CD14-positive monocyte (primary cell): ENCODE results near the gene MED20. TPM values are rescaled to one million over a fixed set of nuclear protein-coding genes. Genes with fewer than 3 reads are reported as not detected.

ENCODE experiments used
- DNase-seq, 3 donors: peaks; one replicate each; pipeline ENCODE4 v3.0.0-alpha.2; 2011 to 2022
- H2AFZ ChIP-seq: 2 replicates; pipeline ENCODE4 v1.6.0; 2012; ENCODE audit warnings: mild to moderate bottlenecking, low read depth, low read length, inconsistent platforms; ENCODE audit not compliant: insufficient read depth, poor library complexity, severe bottlenecking
- H3K27ac ChIP-seq, 2 donors: 1 replicate in 1 of 2; 2 replicates in 1 of 2; pipeline ENCODE4 v1.5.1; 2012 to 2013; ENCODE audit warnings: low read length in 2 of 2, control low read depth in 1 of 2, inconsistent platforms in 1 of 2, low read depth in 1 of 2, mild to moderate bottlenecking in 1 of 2
- H3K27me3 ChIP-seq, 2 donors: one replicate each; pipeline versions ENCODE4 v1.6.0 to v1.6.1; 2011 to 2013; ENCODE audit warnings: low read length in 2 of 2; ENCODE audit not compliant: control insufficient read depth in 2 of 2, insufficient read depth in 2 of 2
- H3K36me3 ChIP-seq, 2 donors: replicated peaks in 1 of 2; 1 replicate in 1 of 2; 2 replicates in 1 of 2; pipeline versions ENCODE4 v1.5.1 to v1.6.1; 2012 to 2013; ENCODE audit warnings: low read length in 2 of 2, control low read depth in 1 of 2, inconsistent platforms in 1 of 2, mild to moderate bottlenecking in 1 of 2; ENCODE audit not compliant: insufficient read depth in 2 of 2, control insufficient read depth in 1 of 2
- H3K4me1 ChIP-seq, 2 donors: 1 replicate in 1 of 2; 2 replicates in 1 of 2; pipeline versions ENCODE4 v1.5.1 to v1.6.1; 2012 to 2013; ENCODE audit warnings: low read length in 2 of 2, control low read depth in 1 of 2, inconsistent platforms in 1 of 2, mild to moderate bottlenecking in 1 of 2, moderate library complexity in 1 of 2; ENCODE audit not compliant: insufficient read depth in 2 of 2, control insufficient read depth in 1 of 2
- H3K4me2 ChIP-seq: replicated peaks from 2 replicates; pipeline ENCODE3; 2012; ENCODE audit warnings: low read length, moderate library complexity, mild to moderate bottlenecking; ENCODE audit not compliant: poor library complexity, severe bottlenecking; ENCODE audit errors: extremely low read depth
- H3K4me3 ChIP-seq, 3 experiments: fragments of 200-600 bp in 1 of 3; sonication (generic) in 1 of 3; replicated peaks in 1 of 3; 1 replicate in 2 of 3; 2 replicates in 1 of 3; pipeline ENCODE4 v1.5.1; 2011 to 2013; ENCODE audit warnings: low read length in 3 of 3, mild to moderate bottlenecking in 3 of 3, control low read depth in 2 of 3, low read depth in 2 of 3, inconsistent platforms in 1 of 3, moderate library complexity in 1 of 3
- H3K79me2 ChIP-seq: 2 replicates; pipeline ENCODE4 v1.6.0; 2012; ENCODE audit warnings: mild to moderate bottlenecking, control low read depth, inconsistent platforms, low read length, moderate library complexity; ENCODE audit not compliant: insufficient read depth
- H3K9ac ChIP-seq: 2 replicates; pipeline ENCODE4 v1.6.0; 2017; ENCODE audit warnings: low read length, mild to moderate bottlenecking; ENCODE audit not compliant: insufficient read depth, poor library complexity, severe bottlenecking
- H3K9me3 ChIP-seq, 2 donors: replicated peaks in 1 of 2; 1 replicate in 1 of 2; 2 replicates in 1 of 2; pipeline versions ENCODE4 v1.5.1 to v1.6.1; 2012 to 2013; ENCODE audit warnings: low read length in 2 of 2, control low read depth in 1 of 2; ENCODE audit not compliant: control insufficient read depth in 1 of 2, insufficient read depth in 1 of 2
- H4K20me1 ChIP-seq: 2 replicates; pipeline ENCODE4 v1.6.0; 2012; ENCODE audit warnings: mild to moderate bottlenecking, low read length, control low read depth, moderate library complexity; ENCODE audit not compliant: insufficient read depth
- H3K27ac Mint-ChIP-seq, 7 donors: one replicate each; pipeline ENCODE4 v1.8.0; 2020; ENCODE audit warnings: mild to moderate bottlenecking in 7 of 7, mixed read lengths in 7 of 7, moderate library complexity in 6 of 7, inconsistent platforms in 2 of 7
- H3K27me3 Mint-ChIP-seq, 3 donors: one replicate each; pipeline ENCODE4 v1.8.0; 2021 to 2022; ENCODE audit warnings: low read depth in 3 of 3, mild to moderate bottlenecking in 3 of 3, mixed read lengths in 3 of 3, moderate library complexity in 3 of 3, inconsistent platforms in 1 of 3
- H3K36me3 Mint-ChIP-seq, 2 donors: one replicate each; pipeline ENCODE4 v1.8.0; 2020; ENCODE audit warnings: mixed read lengths in 2 of 2, inconsistent platforms in 1 of 2, mild to moderate bottlenecking in 1 of 2
- H3K4me1 Mint-ChIP-seq: one replicate; pipeline ENCODE4 v1.8.0; 2020; ENCODE audit warnings: mild to moderate bottlenecking, mixed read lengths
- H3K4me3 Mint-ChIP-seq, 2 donors: one replicate each; pipeline ENCODE4 v1.8.0; 2020; ENCODE audit warnings: mild to moderate bottlenecking in 2 of 2, mixed read lengths in 2 of 2, moderate library complexity in 1 of 2
- H3K9me3 Mint-ChIP-seq, 7 donors: one replicate each; pipeline ENCODE4 v1.8.0; 2020 to 2022; ENCODE audit warnings: mixed read lengths in 7 of 7, mild to moderate bottlenecking in 6 of 7, moderate library complexity in 6 of 7, inconsistent platforms in 2 of 7
- WGBS: methylation state at CpG from one replicate; pipeline ENCODE4 v1.1.5; 2013; ENCODE audit warnings: missing lambda C conversion rate; ENCODE audit not compliant: insufficient coverage; 5-methylcytosine and 5-hydroxymethylcytosine counted together
- intact Hi-C, 2 donors: fragments of 100-400 bp; cut with micrococcal nuclease; formaldehyde crosslinking; loops; one replicate each; pipeline versions ENCODE4 v1.15.0 to v1.15.1; 2023
- polyA plus RNA-seq, 3 donors: library from polyadenylated mRNA; depleted of rRNA in 1 of 3; unstranded in 2 of 3; stranded (reverse) in 1 of 3; fragments of 300-500 nt in 2 of 3; fragments of >200 nt in 1 of 3; fragmentation: Illumina TruSeq in 2 of 3; gene quantifications; 1 replicate in 2 of 3; 2 replicates in 1 of 3; pipeline ENCODE4 v1.2.3, GENCODE V29; 2012 to 2021
- TF ChIP-seq, protein P1 (sequence below): fragments of 200-600 bp; IDR thresholded peaks from one replicate; pipeline ENCODE4 v1.8.0; 2022; ENCODE audit warnings: antibody characterized with exemption, mild to moderate bottlenecking

The MED20 gene
- polyA plus RNA-seq, 3 donors, result 6.3 to 16.2 (median 13.6) TPM

DNA sequence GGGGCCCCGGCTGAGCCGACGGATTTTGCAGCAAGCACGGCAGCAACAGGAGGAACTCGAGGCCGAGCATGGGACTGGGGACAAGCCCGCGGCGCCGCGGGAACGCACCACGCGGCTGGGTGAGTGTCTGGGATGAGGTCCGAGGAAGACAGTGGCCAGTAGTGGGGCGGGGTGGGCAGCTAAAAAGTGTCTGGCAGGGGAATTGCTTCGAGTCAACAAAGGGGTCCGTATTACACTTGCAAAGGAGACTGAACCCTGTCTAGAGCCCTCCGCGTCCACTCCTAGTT is 716 bp upstream of the MED20 start:
- intact Hi-C loops, result loop anchor here (2.0 to 5.0 kb wide), 4 partner anchors 19 to 135 kb away; partner anchors contain the start of genes TOMM6 (in 2 of the 2) and CCND3 (in 1 of the 2)
- peaks cover 0 to 20% of the 10 kb centered on the region in 2 donors for H3K36me3 ChIP-seq
- peaks cover 71% of the 10 kb centered on the region for H3K79me2 ChIP-seq
- H3K36me3 Mint-ChIP-seq, result peaks cover 17 to 20% of the 10 kb centered on the region in 2 donors
- under 1% methylated on average over 16 of the region's 20 CpGs for WGBS
- peak overlapping the region; percentile 78 to 91 (median 81) for H3K4me3 ChIP-seq
- H3K27me3 ChIP-seq, result no peaks in the 10 kb centered on the region
- peak overlapping the region; percentile 98 to 100 for H3K4me3 Mint-ChIP-seq
- DNase-seq, result no peak
- peaks cover 38% of the 10 kb centered on the region for H3K4me1 Mint-ChIP-seq
- H3K9me3 Mint-ChIP-seq, result peaks cover 0 to 1% (median 0%) of the 10 kb centered on the region in 7 donors
- H3K27me3 Mint-ChIP-seq, result peaks cover 0 to 6% (median 1%) of the 10 kb centered on the region in 3 donors
- peaks cover 28 to 42% of the 10 kb centered on the region in 2 donors for H3K4me1 ChIP-seq
- peak overlapping the region; percentile 98 to 100 (median 100) for H3K27ac Mint-ChIP-seq
- H3K9me3 ChIP-seq, result no peaks in the 10 kb centered on the region
- peaks cover 7% of the 10 kb centered on the region for H4K20me1 ChIP-seq
- peak overlapping the region; percentile 77 for H3K9ac ChIP-seq
- peak overlapping the region; percentile 99 for H3K4me2 ChIP-seq
- H2AFZ ChIP-seq, result peak overlapping the region; percentile 99
- TF ChIP-seq, protein P1, sequence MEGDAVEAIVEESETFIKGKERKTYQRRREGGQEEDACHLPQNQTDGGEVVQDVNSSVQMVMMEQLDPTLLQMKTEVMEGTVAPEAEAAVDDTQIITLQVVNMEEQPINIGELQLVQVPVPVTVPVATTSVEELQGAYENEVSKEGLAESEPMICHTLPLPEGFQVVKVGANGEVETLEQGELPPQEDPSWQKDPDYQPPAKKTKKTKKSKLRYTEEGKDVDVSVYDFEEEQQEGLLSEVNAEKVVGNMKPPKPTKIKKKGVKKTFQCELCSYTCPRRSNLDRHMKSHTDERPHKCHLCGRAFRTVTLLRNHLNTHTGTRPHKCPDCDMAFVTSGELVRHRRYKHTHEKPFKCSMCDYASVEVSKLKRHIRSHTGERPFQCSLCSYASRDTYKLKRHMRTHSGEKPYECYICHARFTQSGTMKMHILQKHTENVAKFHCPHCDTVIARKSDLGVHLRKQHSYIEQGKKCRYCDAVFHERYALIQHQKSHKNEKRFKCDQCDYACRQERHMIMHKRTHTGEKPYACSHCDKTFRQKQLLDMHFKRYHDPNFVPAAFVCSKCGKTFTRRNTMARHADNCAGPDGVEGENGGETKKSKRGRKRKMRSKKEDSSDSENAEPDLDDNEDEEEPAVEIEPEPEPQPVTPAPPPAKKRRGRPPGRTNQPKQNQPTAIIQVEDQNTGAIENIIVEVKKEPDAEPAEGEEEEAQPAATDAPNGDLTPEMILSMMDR, result no peak
- peak overlapping the region; percentile 90 to 92 for H3K27ac ChIP-seq

DNA sequence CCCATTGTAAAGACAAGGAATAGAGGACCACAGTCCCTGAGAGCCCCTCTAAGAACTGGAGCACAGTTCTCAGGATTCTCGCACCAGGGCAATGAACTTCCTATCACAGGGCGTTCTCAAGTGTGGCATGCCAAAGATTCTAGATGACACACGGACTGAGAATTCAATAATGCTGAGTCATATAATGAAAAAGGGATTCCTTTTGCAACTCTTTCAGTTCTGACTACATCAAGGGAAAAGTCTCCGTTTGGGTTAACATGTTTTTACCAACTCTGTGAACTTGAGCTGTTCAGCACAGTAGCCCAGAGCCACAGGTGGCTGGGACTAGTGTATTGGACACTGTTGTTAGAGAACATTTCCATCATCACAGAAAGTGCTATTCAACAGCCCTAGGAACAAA is 3.4 kb downstream of the MED20 start:
- Mint-ChIP-seq H3K36me3 (peaks cover 34 to 43% of the 10 kb centered on the region in 2 donors), H3K4me3 (no peak overlapping the region), H3K27me3 (peaks cover 0 to 6% (median 1%) of the 10 kb centered on the region in 3 donors), H3K9me3 (no peaks in the 10 kb centered on the region), H3K4me1 (peaks cover 34% of the 10 kb centered on the region), H3K27ac (peak overlapping the region in 5 of 7 donors; percentile 53 to 74 (median 57))
- DNase-seq, result peak in 1 of 3 donors; percentile 28
- no peaks in the 10 kb centered on the region for H3K9me3 ChIP-seq
- peak overlapping the region in 1 of 2 donors; percentile 33 for H3K27ac ChIP-seq
- no peak overlapping the region for H3K4me2 ChIP-seq
- TF ChIP-seq, protein P1, result no peak
- no peak overlapping the region for H2AFZ ChIP-seq
- no peak overlapping the region for H3K4me3 ChIP-seq
- WGBS, result 100% methylated on average over 1 of the region's 4 CpGs
- no peak overlapping the region for H3K9ac ChIP-seq
- H3K79me2 ChIP-seq, result peaks cover 40% of the 10 kb centered on the region
- H3K27me3 ChIP-seq, result no peaks in the 10 kb centered on the region
- intact Hi-C loops, result no loop called here
- peaks cover 25 to 49% of the 10 kb centered on the region in 2 donors for H3K36me3 ChIP-seq
- peaks cover 23 to 37% of the 10 kb centered on the region in 2 donors for H3K4me1 ChIP-seq
- H4K20me1 ChIP-seq, result peaks cover 6% of the 10 kb centered on the region
